Neutrophil (primary cell): ENCODE data around the gene ST3GAL3.

Experiments
- H3K27ac ChIP-seq: fragments of 200-600 bp; sonication (generic); 2 replicates; pipeline ENCODE4 v1.5.1; 2016; ENCODE audit warnings: mild to moderate bottlenecking, moderate library complexity
- H3K27me3 ChIP-seq: fragments of 200-600 bp; sonication (generic); 2 replicates; pipeline ENCODE4 v1.6.0; 2016; ENCODE audit warnings: mild to moderate bottlenecking
- H3K36me3 ChIP-seq: fragments of 200-600 bp; sonication (generic); 2 replicates; pipeline ENCODE4 v1.5.1; 2017
- H3K4me1 ChIP-seq, 2 experiments: fragments of 200-600 bp in 1 of 2; sonication (generic) in 1 of 2; 1 replicate in 1 of 2; 2 replicates in 1 of 2; pipeline versions ENCODE4 v1.5.1 to v1.6.1; 2013 to 2016; ENCODE audit warnings: low read depth in 1 of 2, low read length in 1 of 2, mild to moderate bottlenecking in 1 of 2, moderate library complexity in 1 of 2; ENCODE audit not compliant: control insufficient read depth in 1 of 2, insufficient read depth in 1 of 2
- H3K4me3 ChIP-seq, 2 experiments: fragments of 200-600 bp in 1 of 2; sonication (generic) in 1 of 2; 1 replicate in 1 of 2; 2 replicates in 1 of 2; pipeline ENCODE4 v1.5.1; 2013 to 2016; ENCODE audit warnings: low read depth in 1 of 2, low read length in 1 of 2, mild to moderate bottlenecking in 1 of 2, moderate library complexity in 1 of 2
- H3K9me3 ChIP-seq: fragments of 200-600 bp; sonication (generic); 2 replicates; pipeline ENCODE4 v1.5.1; 2016
- CTCF ChIP-seq: fragments of 200-600 bp; sonication (generic); IDR thresholded peaks from 2 replicates; pipeline ENCODE4 v1.5.1; 2016; ENCODE audit warnings: antibody characterized with exemption

The ST3GAL3 gene

GRCh38 chr1:43934986-43935324 is 227.6 kb downstream of the ST3GAL3 start:
- Histone ChIP-seq H3K36me3 (no peaks in the 10 kb centered on the region), H3K4me3 (no peak overlapping the region), H3K9me3 (no peaks in the 10 kb centered on the region), H3K27ac (no peak overlapping the region), H3K4me1 (peaks cover 14 to 27% of the 10 kb centered on the region in 2 experiments), H3K27me3 (peaks cover 72% of the 10 kb centered on the region)
- no peak for TF ChIP-seq CTCF

GRCh38 chr1:43935711-43936427 is 228.5 kb downstream of the ST3GAL3 start:
- Histone ChIP-seq H3K4me1 (peaks cover 14 to 27% of the 10 kb centered on the region in 2 experiments), H3K9me3 (no peaks in the 10 kb centered on the region), H3K36me3 (no peaks in the 10 kb centered on the region), H3K4me3 (no peak overlapping the region), H3K27ac (no peak overlapping the region), H3K27me3 (peaks cover 72% of the 10 kb centered on the region)
- no peak for TF ChIP-seq CTCF

DNA sequence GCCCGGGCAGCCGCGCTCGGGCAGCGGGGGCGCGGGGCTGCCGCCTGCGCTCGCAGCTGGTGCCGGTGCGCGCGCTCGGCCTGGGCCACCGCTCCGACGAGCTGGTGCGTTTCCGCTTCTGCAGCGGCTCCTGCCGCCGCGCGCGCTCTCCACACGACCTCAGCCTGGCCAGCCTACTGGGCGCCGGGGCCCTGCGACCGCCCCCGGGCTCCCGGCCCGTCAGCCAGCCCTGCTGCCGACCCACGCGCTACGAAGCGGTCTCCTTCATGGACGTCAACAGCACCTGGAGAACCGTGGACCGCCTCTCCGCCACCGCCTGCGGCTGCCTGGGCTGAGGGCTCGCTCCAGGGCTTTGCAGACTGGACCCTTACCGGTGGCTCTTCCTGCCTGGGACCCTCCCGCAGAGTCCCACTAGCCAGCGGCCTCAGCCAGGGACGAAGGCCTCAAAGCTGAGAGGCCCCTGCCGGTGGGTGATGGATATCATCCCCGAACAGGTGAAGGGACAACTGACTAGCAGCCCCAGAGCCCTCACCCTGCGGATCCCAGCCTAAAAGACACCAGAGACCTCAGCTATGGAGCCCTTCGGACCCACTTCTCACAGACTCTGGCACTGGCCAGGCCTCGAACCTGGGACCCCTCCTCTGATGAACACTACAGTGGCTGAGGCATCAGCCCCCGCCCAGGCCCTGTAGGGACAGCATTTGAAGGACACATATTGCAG is 229.3 kb downstream of the ST3GAL3 start:
- no peak overlapping the region for H3K4me3 ChIP-seq
- no peak for TF ChIP-seq CTCF

DNA sequence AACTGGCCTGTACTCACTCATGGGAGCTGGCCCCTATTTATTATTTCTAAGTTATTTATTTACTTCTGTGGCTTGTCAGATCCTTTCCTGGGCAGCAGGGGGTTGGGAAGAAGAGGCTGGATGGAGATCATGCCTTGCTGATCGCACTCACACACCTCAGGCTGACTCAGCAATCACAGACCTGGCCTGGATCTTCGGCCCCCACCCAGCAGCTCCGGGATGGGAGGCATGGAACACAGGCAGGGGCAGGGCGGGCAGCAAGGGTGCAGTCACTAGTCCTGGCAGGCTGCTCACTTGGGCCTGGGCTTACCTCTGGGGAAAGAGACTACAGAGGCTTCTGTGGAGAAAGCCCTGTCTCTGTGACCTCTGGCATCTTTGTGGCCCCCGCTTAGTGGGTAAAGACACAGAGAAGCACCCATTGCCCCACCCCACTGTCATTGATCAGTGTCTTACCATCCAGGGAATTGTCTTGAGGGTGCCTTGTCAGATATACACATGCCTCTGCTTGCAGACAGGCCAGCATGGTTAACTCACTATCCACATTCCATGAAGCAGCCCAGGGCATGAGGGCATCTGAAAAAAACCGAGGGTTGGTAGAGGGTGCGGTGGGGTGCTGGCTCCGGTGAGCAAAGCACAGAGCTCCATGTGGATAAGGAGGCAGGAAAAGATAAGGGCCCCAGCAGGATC is 230.0 kb downstream of the ST3GAL3 start:
- H3K27me3 ChIP-seq, result peaks cover 66% of the 10 kb centered on the region
- no peak overlapping the region for H3K4me3 ChIP-seq
- TF ChIP-seq CTCF, result no peak
- no peaks in the 10 kb centered on the region for H3K36me3 ChIP-seq
- no peaks in the 10 kb centered on the region for H3K9me3 ChIP-seq
- H3K4me1 ChIP-seq, result peaks cover 14 to 27% of the 10 kb centered on the region in 2 experiments
- no peak overlapping the region for H3K27ac ChIP-seq

More for the DNA sequence above, 229.3 kb downstream of the ST3GAL3 start:
- Histone ChIP-seq H3K27ac (no peak overlapping the region), H3K27me3 (peaks cover 72% of the 10 kb centered on the region), H3K4me1 (peaks cover 14 to 27% of the 10 kb centered on the region in 2 experiments), H3K9me3 (no peaks in the 10 kb centered on the region), H3K36me3 (no peaks in the 10 kb centered on the region)

GRCh38 chr1:43938383-43938782 is 231.0 kb downstream of the ST3GAL3 start:
- Histone ChIP-seq H3K36me3 (no peaks in the 10 kb centered on the region), H3K9me3 (no peaks in the 10 kb centered on the region), H3K4me3 (no peak overlapping the region), H3K27ac (no peak overlapping the region), H3K4me1 (peaks cover 13 to 24% of the 10 kb centered on the region in 2 experiments), H3K27me3 (peaks cover 56% of the 10 kb centered on the region)
- no peak for TF ChIP-seq CTCF
